HCT116 (cell line): ENCODE data around the gene NDUFS4. TPM values are rescaled to one million over a fixed set of nuclear protein-coding genes. Genes with fewer than 3 reads are reported as not detected.

Source experiments
- ATAC-seq: fragments of 200-7000 bp; cut with Tn5 transposase; 2 replicates; pipeline ENCODE4 v1.9.1; 2020; ENCODE audit warnings: mild to moderate bottlenecking, moderate library complexity
- BruUV-seq: library from RNA; stranded (reverse); fragments of 400-500 nt; replicated peaks from 2 replicates; lab custom pipeline; 2021; lab: Mats Ljungman, UMichigan
- CTCF ChIA-PET: fragments of 300-600 bp; sonication (Branson Sonifier 250); formaldehyde crosslinking; loops from one replicate; lab custom pipeline; 2021; ENCODE audit warnings: antibody characterized with exemption; lab: Charles Lee
- POLR2A ChIA-PET: fragments of 300-600, 350-600 bp; sonication (Branson Sonifier 250); formaldehyde crosslinking; loops from one replicate; lab custom pipeline; 2021; ENCODE audit warnings: antibody characterized with exemption; lab: Charles Lee
- RAD21 ChIA-PET, 2 experiments: fragments of 300-600 bp; sonication (Branson Sonifier 250); formaldehyde crosslinking; loops; one replicate each; lab custom pipeline; 2023; ENCODE audit warnings: low total read pairs in 2 of 2; ENCODE audit not compliant: uncharacterized antibody in 2 of 2, unreplicated experiment in 2 of 2, low non-redundant PET in 1 of 2; lab: Charles Lee
- DNase-seq: peaks from one replicate; pipeline ENCODE4 v3.0.0-alpha.2; 2010; ENCODE audit warnings: low read depth, low spot score
- H2AFZ ChIP-seq: fragments of 200-600 bp; shearing (Covaris generic), sonication (generic); 2 replicates; pipeline ENCODE4 v1.6.1; 2017; ENCODE audit warnings: low read depth, mixed run types, mixed read lengths, antibody characterized with exemption, low read length; ENCODE audit not compliant: poor library complexity, severe bottlenecking
- H3K27ac ChIP-seq: 2 replicates; pipeline ENCODE4 v1.5.1; 2012; ENCODE audit warnings: low read depth, low read length
- H3K27me3 ChIP-seq: fragments of 200-600 bp; sonication (generic); 2 replicates; pipeline ENCODE4 v1.6.1; 2016; ENCODE audit warnings: mixed run types, low read length, mixed read lengths; ENCODE audit not compliant: insufficient read depth
- H3K36me3 ChIP-seq, 2 experiments: fragments of 200-500 bp in 1 of 2; fragments of 200-600 bp in 1 of 2; sonication (Bioruptor generic) in 1 of 2; sonication (generic) in 1 of 2; 2 replicates each; pipeline versions ENCODE4 v1.5.1 to v1.6.1; 2014 to 2016; ENCODE audit warnings: low read length in 2 of 2, inconsistent platforms in 1 of 2, mixed read lengths in 1 of 2, mixed run types in 1 of 2; ENCODE audit not compliant: insufficient read depth in 2 of 2, control insufficient read depth in 1 of 2
- H3K4me1 ChIP-seq, 2 experiments: fragments of 200-600 bp in 1 of 2; sonication (generic) in 1 of 2; 2 replicates each; pipeline versions ENCODE4 v1.5.1 to v1.6.1; 2012 to 2017; ENCODE audit warnings: low read length in 2 of 2, inconsistent platforms in 1 of 2, mild to moderate bottlenecking in 1 of 2, mixed read lengths in 1 of 2, mixed run types in 1 of 2, moderate library complexity in 1 of 2; ENCODE audit not compliant: insufficient read depth in 2 of 2, control insufficient read depth in 1 of 2
- H3K4me2 ChIP-seq: fragments of 200-600 bp; sonication (generic); 2 replicates; pipeline ENCODE4 v1.6.1; 2017; ENCODE audit warnings: mixed run types, low read length, mixed read lengths
- H3K4me3 ChIP-seq, 2 experiments: fragments of 200-600 bp in 1 of 2; sonication (generic) in 1 of 2; replicated peaks in 1 of 2; 2 replicates each; pipeline ENCODE4 v1.5.1; 2011 to 2016; ENCODE audit warnings: low read length in 2 of 2, control low read depth in 1 of 2, low read depth in 1 of 2, mild to moderate bottlenecking in 1 of 2, mixed read lengths in 1 of 2, mixed run types in 1 of 2
- H3K79me2 ChIP-seq: fragments of 200-600 bp; sonication (generic); 2 replicates; pipeline ENCODE4 v1.6.1; 2017; ENCODE audit warnings: mild to moderate bottlenecking, mixed run types, low read length, moderate library complexity, mixed read lengths; ENCODE audit not compliant: insufficient read depth
- H3K9ac ChIP-seq: fragments of 200-600 bp; sonication (generic); 2 replicates; pipeline ENCODE4 v1.6.1; 2016; ENCODE audit warnings: low read length, mixed read lengths
- H3K9me2 ChIP-seq: fragments of 200-600 bp; sonication (generic), shearing (Covaris generic); 2 replicates; pipeline ENCODE4 v1.6.1; 2017; ENCODE audit warnings: mixed run types, mild to moderate bottlenecking, moderate library complexity; ENCODE audit not compliant: insufficient read depth
- H3K9me3 ChIP-seq, 2 experiments: fragments of 200-500 bp in 1 of 2; fragments of 200-600 bp in 1 of 2; sonication (Bioruptor generic) in 1 of 2; sonication (generic) in 1 of 2; 2 replicates each; pipeline ENCODE4 v1.6.1; 2014 to 2017; ENCODE audit warnings: low read length in 2 of 2, mixed read lengths in 2 of 2, inconsistent platforms in 1 of 2, low read depth in 1 of 2, mild to moderate bottlenecking in 1 of 2, mixed run types in 1 of 2, moderate library complexity in 1 of 2; ENCODE audit not compliant: control insufficient read depth in 1 of 2, insufficient read depth in 1 of 2
- H4K20me1 ChIP-seq: fragments of 200-600 bp; sonication (generic), shearing (Covaris generic); 2 replicates; pipeline ENCODE4 v1.6.1; 2017; ENCODE audit warnings: mixed run types, mild to moderate bottlenecking, moderate library complexity; ENCODE audit not compliant: insufficient read depth
- ELF1 ChIP-seq: IDR thresholded peaks from 2 replicates; pipeline ENCODE4 v1.6.1; 2012; ENCODE audit warnings: low read depth, borderline replicate concordance
- JUND ChIP-seq: IDR thresholded peaks from 2 replicates; pipeline ENCODE4 v1.6.1; 2012
- MAX ChIP-seq: IDR thresholded peaks from 2 replicates; pipeline ENCODE4 v1.6.1; 2012
- POLR2AphosphoS5 ChIP-seq: IDR thresholded peaks from 2 replicates; pipeline ENCODE4 v1.6.1; 2011; ENCODE audit warnings: mild to moderate bottlenecking, low read depth, low read length, moderate library complexity
- TCF7L2 ChIP-seq: IDR thresholded peaks from 2 replicates; pipeline ENCODE4 v1.7.0; 2011; ENCODE audit warnings: borderline replicate concordance, inconsistent platforms; ENCODE audit not compliant: insufficient read depth, insufficient read length; ENCODE audit errors: extremely low read depth
- ZBTB33 ChIP-seq: IDR thresholded peaks from 2 replicates; pipeline ENCODE4 v1.6.1; 2011; ENCODE audit warnings: mild to moderate bottlenecking, low read length, moderate library complexity; ENCODE audit not compliant: insufficient replicate concordance; ENCODE audit errors: extremely low read depth
- ZNF274 ChIP-seq: fragments of 200-500 bp; sonication (Bioruptor generic); IDR thresholded peaks from 2 replicates; pipeline ENCODE4 v1.6.1; 2014; ENCODE audit warnings: mild to moderate bottlenecking, low read depth, low read length, inconsistent platforms
- intact Hi-C: fragments of 100-400 bp; cut with micrococcal nuclease; formaldehyde crosslinking; loops from 2 replicates; pipeline ENCODE4 v1.10.0; 2022
- total RNA-seq: library from RNA; stranded (reverse); gene quantifications from one replicate; pipeline ENCODE4 v1.2.1, GENCODE V29; 2021; ENCODE audit not compliant: unreplicated experiment

NDUFS4 gene
- total RNA-seq, 1 experiment from 2014 or later, result 91.4 TPM

- ChIA-PET POLR2A (no interaction called here), RAD21 (no interaction called here), CTCF (no interaction called here)
- no peak for DNase-seq
- H3K4me2 ChIP-seq, result no peak overlapping the region
- peaks cover 82% of the 10 kb centered on the region for H3K79me2 ChIP-seq
- H3K9ac ChIP-seq, result no peak overlapping the region
- no peaks in the 10 kb centered on the region for H3K9me3 ChIP-seq
- BruUV-seq, result no TSS peak
- no peaks in the 10 kb centered on the region for H3K9me2 ChIP-seq
- H3K4me1 ChIP-seq, result no peaks in the 10 kb centered on the region
- intact Hi-C loops, result no loop called here
- no peaks in the 10 kb centered on the region for H3K27me3 ChIP-seq
- no peak for TF ChIP-seq ELF1
- no peak for TF ChIP-seq JUND
- TF ChIP-seq POLR2AphosphoS5, result no peak
- TF ChIP-seq TCF7L2, result no peak
- TF ChIP-seq, all 23 proteins: peak for 0
- Histone ChIP-seq H3K36me3 (no peaks in the 10 kb centered on the region), H3K4me3 (no peak overlapping the region), H4K20me1 (no peaks in the 10 kb centered on the region), H2AFZ (no peak overlapping the region), H3K27ac (no peak overlapping the region)
- ATAC-seq, result no peak
These were observed 30.3 kb downstream of the NDUFS4 start for GRCh38 chr5:53590759-53591158.

- Histone ChIP-seq H3K27ac (no peak overlapping the region), H3K9me3 (no peaks in the 10 kb centered on the region), H3K4me1 (peaks cover 0 to 3% of the 10 kb centered on the region in 2 experiments; a peak in 1 of 4 replicates), H3K27me3 (no peaks in the 10 kb centered on the region), H3K9ac (no peak overlapping the region), H2AFZ (no peak overlapping the region)
- intact Hi-C loops, result no loop called here
- ATAC-seq, result no peak
- POLR2A ChIA-PET, result no interaction called here
- TF ChIP-seq MAX, result no peak
- TF ChIP-seq ZNF274, result no peak
- TF ChIP-seq ZBTB33, result no peak
- TF ChIP-seq, all 23 proteins: peak for 0
- Histone ChIP-seq H4K20me1 (no peaks in the 10 kb centered on the region), H3K79me2 (peaks cover 87% of the 10 kb centered on the region), H3K4me2 (no peak overlapping the region), H3K9me2 (no peaks in the 10 kb centered on the region), H3K4me3 (no peak overlapping the region), H3K36me3 (no peaks in the 10 kb centered on the region)
- CTCF ChIA-PET, result no interaction called here
- no TSS peak for BruUV-seq
- RAD21 ChIA-PET, result no interaction called here
- no peak for DNase-seq
These were observed 34.0 kb downstream of the NDUFS4 start for GRCh38 chr5:53594419-53594818.
